Astrocyte (in vitro differentiated cells and primary cell): ENCODE results near the gene WDR54. TPM values are rescaled to one million over a fixed set of nuclear protein-coding genes. Genes with fewer than 3 reads are reported as not detected.
A peak's percentile ranks its signal among the peaks of the same experiment; 100 is the strongest.

Experiments
- DNase-seq: peaks from one replicate; pipeline ENCODE4 v3.0.0-alpha.2; 2010; ENCODE audit warnings: low read depth
- FAIRE-seq: peaks from 2 replicates; lab custom pipeline; 2011; peaks lifted over from hg19 to GRCh38; lab: Jason Lieb, UNC
- H2AFZ ChIP-seq: 2 replicates; pipeline ENCODE4 v1.6.0; 2012; ENCODE audit warnings: low read depth, low read length, inconsistent platforms
- H3K27ac ChIP-seq: 2 replicates; pipeline ENCODE4 v1.5.1; 2011; ENCODE audit warnings: low read depth, low read length, inconsistent platforms
- H3K27me3 ChIP-seq: 2 replicates; pipeline ENCODE4 v1.6.0; 2011; ENCODE audit warnings: low read length, inconsistent platforms; ENCODE audit not compliant: insufficient read depth
- H3K36me3 ChIP-seq: 2 replicates; pipeline ENCODE4 v1.5.1; 2011; ENCODE audit warnings: low read length, inconsistent platforms; ENCODE audit not compliant: insufficient read depth
- H3K4me1 ChIP-seq: 2 replicates; pipeline ENCODE4 v1.5.1; 2011; ENCODE audit warnings: low read length, inconsistent platforms; ENCODE audit not compliant: insufficient read depth
- H3K4me2 ChIP-seq: 2 replicates; pipeline ENCODE4 v1.6.0; 2012; ENCODE audit warnings: low read length, inconsistent platforms
- H3K4me3 ChIP-seq: 2 replicates; pipeline ENCODE4 v1.5.1; 2011; ENCODE audit warnings: low read depth, mild to moderate bottlenecking, low read length, inconsistent platforms; ENCODE audit not compliant: insufficient read depth
- H3K79me2 ChIP-seq: 2 replicates; pipeline ENCODE4 v1.6.0; 2012; ENCODE audit warnings: mild to moderate bottlenecking, low read length, inconsistent platforms; ENCODE audit not compliant: insufficient read depth
- H3K9ac ChIP-seq: 2 replicates; pipeline ENCODE4 v1.6.0; 2012; ENCODE audit warnings: mild to moderate bottlenecking, low read length, inconsistent platforms
- H3K9me3 ChIP-seq: 2 replicates; pipeline ENCODE4 v1.5.1; 2012; ENCODE audit warnings: low read depth, mild to moderate bottlenecking, low read length, inconsistent platforms; ENCODE audit not compliant: insufficient read depth
- H4K20me1 ChIP-seq: 2 replicates; pipeline ENCODE4 v1.6.0; 2012; ENCODE audit warnings: low read length, inconsistent platforms; ENCODE audit not compliant: insufficient read depth
- H3K27ac Mint-ChIP-seq: one replicate; pipeline ENCODE4 v1.8.0; 2021; ENCODE audit warnings: mild to moderate bottlenecking, mixed read lengths; ENCODE audit not compliant: unreplicated experiment
- H3K27me3 Mint-ChIP-seq: one replicate; pipeline ENCODE4 v1.8.0; 2021; ENCODE audit warnings: low read depth, mixed read lengths; ENCODE audit not compliant: unreplicated experiment
- H3K36me3 Mint-ChIP-seq: one replicate; pipeline ENCODE4 v1.8.0; 2021; ENCODE audit warnings: low read depth, mixed read lengths; ENCODE audit not compliant: unreplicated experiment
- H3K4me1 Mint-ChIP-seq: one replicate; pipeline ENCODE4 v1.8.0; 2021; ENCODE audit warnings: low read depth, mixed read lengths; ENCODE audit not compliant: unreplicated experiment
- H3K4me3 Mint-ChIP-seq: one replicate; pipeline ENCODE4 v1.8.0; 2021; ENCODE audit warnings: mild to moderate bottlenecking, moderate library complexity, mixed read lengths; ENCODE audit not compliant: unreplicated experiment
- H3K9me3 Mint-ChIP-seq: one replicate; pipeline ENCODE4 v1.8.0; 2021; ENCODE audit warnings: mild to moderate bottlenecking, mixed read lengths; ENCODE audit not compliant: unreplicated experiment
- EZH2 ChIP-seq: IDR thresholded peaks from 2 replicates; pipeline ENCODE4 v1.6.1; 2012; ENCODE audit warnings: mild to moderate bottlenecking, low read length, inconsistent platforms; ENCODE audit not compliant: insufficient read depth
- total RNA-seq: library from RNA; stranded (reverse); gene quantifications from 2 replicates; pipeline ENCODE4 v1.2.1, GENCODE V29; 2021
- TF ChIP-seq, protein P1 (sequence below): IDR thresholded peaks from 2 replicates; pipeline ENCODE4 v1.5.1; 2011; ENCODE audit warnings: low read depth, mild to moderate bottlenecking, inconsistent platforms, low read length, moderate library complexity; ENCODE audit not compliant: insufficient read depth

WDR54 gene
- total RNA-seq, 1 donor from 2014 or later = 14.8 TPM

DNA sequence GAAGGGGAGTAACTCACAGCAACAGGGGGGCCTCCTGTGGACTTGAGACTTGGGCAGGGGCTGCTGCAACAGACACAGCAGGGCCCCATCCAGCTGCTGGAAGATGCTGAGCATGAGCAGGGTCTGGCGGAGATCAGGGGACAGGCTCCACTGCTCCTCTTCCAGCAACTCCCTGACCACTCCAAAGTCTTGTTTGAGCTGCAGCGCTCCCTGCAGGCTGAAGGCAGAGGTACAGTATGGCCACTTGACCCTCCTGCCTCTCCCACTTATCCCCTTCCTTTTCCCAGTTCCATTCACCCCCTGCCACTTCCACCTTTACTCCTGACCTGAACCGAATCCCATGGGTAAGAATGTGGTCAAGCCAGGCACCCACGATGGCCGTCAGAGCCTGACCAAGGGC, 53.4 kb downstream of the WDR54 start:
- H3K27ac Mint-ChIP-seq = no peak overlapping the region
- DNase-seq (no peak), FAIRE-seq (no peak)
- peaks cover 7% of the 10 kb centered on the region for H3K4me1 Mint-ChIP-seq
- Histone ChIP-seq H3K27me3 (no peaks in the 10 kb centered on the region), H3K79me2 (peaks cover 8% of the 10 kb centered on the region), H3K4me2 (no peak overlapping the region), H3K9me3 (no peaks in the 10 kb centered on the region), H2AFZ (no peak overlapping the region), H4K20me1 (no peaks in the 10 kb centered on the region), H3K9ac (no peak overlapping the region), H3K36me3 (peaks cover 10% of the 10 kb centered on the region), H3K4me3 (no peak overlapping the region), H3K27ac (no peak overlapping the region), H3K4me1 (peaks cover 15% of the 10 kb centered on the region)
- peaks cover 15% of the 10 kb centered on the region for H3K36me3 Mint-ChIP-seq
- H3K27me3 Mint-ChIP-seq = no peaks in the 10 kb centered on the region
- H3K4me3 Mint-ChIP-seq = peak overlapping the region; percentile 37
- no peak for TF ChIP-seq EZH2
- TF ChIP-seq, protein P1, sequence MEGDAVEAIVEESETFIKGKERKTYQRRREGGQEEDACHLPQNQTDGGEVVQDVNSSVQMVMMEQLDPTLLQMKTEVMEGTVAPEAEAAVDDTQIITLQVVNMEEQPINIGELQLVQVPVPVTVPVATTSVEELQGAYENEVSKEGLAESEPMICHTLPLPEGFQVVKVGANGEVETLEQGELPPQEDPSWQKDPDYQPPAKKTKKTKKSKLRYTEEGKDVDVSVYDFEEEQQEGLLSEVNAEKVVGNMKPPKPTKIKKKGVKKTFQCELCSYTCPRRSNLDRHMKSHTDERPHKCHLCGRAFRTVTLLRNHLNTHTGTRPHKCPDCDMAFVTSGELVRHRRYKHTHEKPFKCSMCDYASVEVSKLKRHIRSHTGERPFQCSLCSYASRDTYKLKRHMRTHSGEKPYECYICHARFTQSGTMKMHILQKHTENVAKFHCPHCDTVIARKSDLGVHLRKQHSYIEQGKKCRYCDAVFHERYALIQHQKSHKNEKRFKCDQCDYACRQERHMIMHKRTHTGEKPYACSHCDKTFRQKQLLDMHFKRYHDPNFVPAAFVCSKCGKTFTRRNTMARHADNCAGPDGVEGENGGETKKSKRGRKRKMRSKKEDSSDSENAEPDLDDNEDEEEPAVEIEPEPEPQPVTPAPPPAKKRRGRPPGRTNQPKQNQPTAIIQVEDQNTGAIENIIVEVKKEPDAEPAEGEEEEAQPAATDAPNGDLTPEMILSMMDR = no peak
- no peaks in the 10 kb centered on the region for H3K9me3 Mint-ChIP-seq

Other genes starting within 250 kb of the WDR54 start
- 107 and 116 TPM in 2 replicates for gene MOB1A, start 242.9 kb upstream of the WDR54 start, total RNA-seq
- gene MTHFD2, start 223.1 kb upstream of the WDR54 start, total RNA-seq = 350 and 365 TPM in 2 replicates
- 0.36 and 0.41 TPM in 2 replicates for gene SLC4A5, start 78.3 kb upstream of the WDR54 start, total RNA-seq
- 206 and 215 TPM in 2 replicates for gene DCTN1, start 41.4 kb upstream of the WDR54 start, total RNA-seq
- gene C2orf81, start 111 bp upstream of the WDR54 start, total RNA-seq = 2.1 and 2.5 TPM in 2 replicates
- 41.6 and 44.4 TPM in 2 replicates for gene RTKN, start 20.2 kb downstream of the WDR54 start, total RNA-seq
- 19.2 and 23.2 TPM in 2 replicates for gene INO80B, start 33.4 kb downstream of the WDR54 start, total RNA-seq
- gene WBP1, start 36.7 kb downstream of the WDR54 start, total RNA-seq = 56.4 and 58.3 TPM in 2 replicates
- 84.4 and 101 TPM in 2 replicates for gene MOGS, start 43.7 kb downstream of the WDR54 start, total RNA-seq
- 48.0 and 50.6 TPM in 2 replicates for gene MRPL53, start 51.0 kb downstream of the WDR54 start, total RNA-seq
- gene CCDC142, start 61.3 kb downstream of the WDR54 start, total RNA-seq = 10.6 and 11.2 TPM in 2 replicates
- gene TTC31, start 61.4 kb downstream of the WDR54 start, total RNA-seq = 12.0 and 14.1 TPM in 2 replicates
- gene LBX2, start 77.9 kb downstream of the WDR54 start, total RNA-seq = 0.89 and 1.0 TPM in 2 replicates
- gene PCGF1, start 86.0 kb downstream of the WDR54 start, total RNA-seq = 17.8 and 17.9 TPM in 2 replicates
- not detected in 2 replicates for gene TLX2, start 92.7 kb downstream of the WDR54 start, total RNA-seq
- 0.73 and 0.84 TPM in 2 replicates for gene DQX1, start 104.5 kb downstream of the WDR54 start, total RNA-seq
- gene AUP1, start 108.0 kb downstream of the WDR54 start, total RNA-seq = 82.5 and 82.8 TPM in 2 replicates
- gene HTRA2, start 108.2 kb downstream of the WDR54 start, total RNA-seq = 24.4 and 25.3 TPM in 2 replicates
- 17.6 and 33.8 TPM in 2 replicates for gene LOXL3, start 132.2 kb downstream of the WDR54 start, total RNA-seq
- 19.1 and 19.3 TPM in 2 replicates for gene DOK1, start 133.0 kb downstream of the WDR54 start, total RNA-seq
- 0.20 TPM in 1 of 2 replicates, not detected in the other for gene M1AP, start 226.6 kb downstream of the WDR54 start, total RNA-seq
- gene SEMA4F, start 232.5 kb downstream of the WDR54 start, total RNA-seq = 12.5 and 13.9 TPM in 2 replicates